Gastroesophageal sphincter (tissue), 4 donors: ENCODE results near the gene SLC16A10. TPM values are rescaled to one million over a fixed set of nuclear protein-coding genes. Genes with fewer than 3 reads are reported as not detected.

Experiments used
- ATAC-seq: fragments of 150-250 bp; one replicate; pipeline ENCODE4 v1.9.1; 2016; ENCODE audit warnings: mild to moderate bottlenecking, moderate library complexity
- H3K27ac ChIP-seq, 4 donors: fragments of 200-600 bp; sonication (generic) in 3 of 4; 1 replicate in 3 of 4; 2 replicates in 1 of 4; pipeline ENCODE4 v1.5.1; 2016 to 2019
- H3K27me3 ChIP-seq: fragments of 200-600 bp; sonication (generic); one replicate; pipeline ENCODE4 v1.5.1; 2019
- H3K36me3 ChIP-seq, 2 donors: fragments of 200-600 bp; sonication (generic); one replicate each; pipeline ENCODE4 v1.5.1; 2019; ENCODE audit warnings: control low read depth in 1 of 2
- H3K4me1 ChIP-seq, 3 donors: fragments of 200-600 bp; sonication (generic); 1 replicate in 2 of 3; 2 replicates in 1 of 3; pipeline ENCODE4 v1.5.1; 2016 to 2019; ENCODE audit warnings: control low read depth in 2 of 3
- H3K4me3 ChIP-seq, 2 donors: fragments of 200-600 bp; sonication (generic); one replicate each; pipeline ENCODE4 v1.5.1; 2019; ENCODE audit warnings: mild to moderate bottlenecking in 1 of 2, moderate library complexity in 1 of 2
- H3K9me3 ChIP-seq, 3 donors: fragments of 200-600 bp; sonication (generic); one replicate each; pipeline ENCODE4 v1.5.1; 2017 to 2019; ENCODE audit warnings: control low read depth in 2 of 3
- EP300 ChIP-seq: sonication (generic); formaldehyde crosslinking; IDR thresholded peaks from one replicate; pipeline ENCODE4 v1.6.1; 2017; ENCODE audit warnings: antibody characterized with exemption, mild to moderate bottlenecking
- POLR2A ChIP-seq, 2 donors: fragments of 450-650 bp; IDR thresholded peaks; one replicate each; pipeline ENCODE4 v1.6.1; 2017; ENCODE audit warnings: antibody characterized with exemption in 2 of 2, mild to moderate bottlenecking in 2 of 2, moderate library complexity in 1 of 2
- POLR2AphosphoS5 ChIP-seq: sonication (generic); formaldehyde crosslinking; IDR thresholded peaks from one replicate; pipeline ENCODE4 v1.6.1; 2017; ENCODE audit warnings: antibody characterized with exemption
- WGBS, 2 donors: methylation state at CpG; one replicate each; pipeline ENCODE4 v1.1.5; 2018; ENCODE audit warnings: low coverage in 1 of 2; 5-methylcytosine and 5-hydroxymethylcytosine counted together
- total RNA-seq, 4 donors: library from RNA; depleted of rRNA; stranded (reverse); fragments of >200 nt; gene quantifications; one replicate each; pipeline ENCODE4 v1.1.0, GENCODE V29; 2016
- TF ChIP-seq, protein P1 (sequence below), 4 experiments: fragments of 200-600 bp in 2 of 4; fragments of 450-650 bp in 2 of 4; sonication (generic) in 1 of 4; IDR thresholded peaks; one replicate each; pipeline ENCODE4 v1.5.1; 2017 to 2019; ENCODE audit warnings: antibody characterized with exemption in 4 of 4, mild to moderate bottlenecking in 2 of 4, moderate library complexity in 2 of 4

SLC16A10 gene
- total RNA-seq, 4 donors from 2014 or later: 0.32 to 4.7 (median 0.93) TPM

GRCh38 chr6:111150577-111150976 is 63.3 kb downstream of the SLC16A10 start:
- H3K36me3 ChIP-seq: no peaks in the 10 kb centered on the region
- H3K4me1 ChIP-seq: no peaks in the 10 kb centered on the region
- no peak for TF ChIP-seq POLR2AphosphoS5
- no peak for TF ChIP-seq POLR2A (IDR thresholded peaks at IDR 0.05)
- TF ChIP-seq EP300: no peak
- TF ChIP-seq, protein P1, sequence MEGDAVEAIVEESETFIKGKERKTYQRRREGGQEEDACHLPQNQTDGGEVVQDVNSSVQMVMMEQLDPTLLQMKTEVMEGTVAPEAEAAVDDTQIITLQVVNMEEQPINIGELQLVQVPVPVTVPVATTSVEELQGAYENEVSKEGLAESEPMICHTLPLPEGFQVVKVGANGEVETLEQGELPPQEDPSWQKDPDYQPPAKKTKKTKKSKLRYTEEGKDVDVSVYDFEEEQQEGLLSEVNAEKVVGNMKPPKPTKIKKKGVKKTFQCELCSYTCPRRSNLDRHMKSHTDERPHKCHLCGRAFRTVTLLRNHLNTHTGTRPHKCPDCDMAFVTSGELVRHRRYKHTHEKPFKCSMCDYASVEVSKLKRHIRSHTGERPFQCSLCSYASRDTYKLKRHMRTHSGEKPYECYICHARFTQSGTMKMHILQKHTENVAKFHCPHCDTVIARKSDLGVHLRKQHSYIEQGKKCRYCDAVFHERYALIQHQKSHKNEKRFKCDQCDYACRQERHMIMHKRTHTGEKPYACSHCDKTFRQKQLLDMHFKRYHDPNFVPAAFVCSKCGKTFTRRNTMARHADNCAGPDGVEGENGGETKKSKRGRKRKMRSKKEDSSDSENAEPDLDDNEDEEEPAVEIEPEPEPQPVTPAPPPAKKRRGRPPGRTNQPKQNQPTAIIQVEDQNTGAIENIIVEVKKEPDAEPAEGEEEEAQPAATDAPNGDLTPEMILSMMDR (IDR thresholded peaks at IDR 0.05): no peak
- no peaks in the 10 kb centered on the region for H3K27me3 ChIP-seq
- ATAC-seq: no peak
- H3K4me3 ChIP-seq: no peak overlapping the region
- no peak overlapping the region for H3K27ac ChIP-seq
- WGBS, 2 donors: 31 to 33% methylated on average over 1 of the region's 1 CpG
- H3K9me3 ChIP-seq: peaks cover 0 to 3% (median 0%) of the 10 kb centered on the region in 3 donors

- no peak for ATAC-seq
- TF ChIP-seq POLR2A (IDR thresholded peaks at IDR 0.05) (no peak), EP300 (no peak), POLR2AphosphoS5 (no peak)
- TF ChIP-seq, protein P1 (IDR thresholded peaks at IDR 0.05): no peak
- 57 to 89% methylated on average over 3 to 4 of the region's 4 CpGs for WGBS, 2 donors
- Histone ChIP-seq H3K9me3 (no peaks in the 10 kb centered on the region), H3K36me3 (no peaks in the 10 kb centered on the region), H3K4me1 (no peaks in the 10 kb centered on the region), H3K27ac (no peak overlapping the region), H3K27me3 (no peaks in the 10 kb centered on the region), H3K4me3 (no peak overlapping the region)
These were observed 67.7 kb downstream of the SLC16A10 start for GRCh38 chr6:111154981-111155380.

DNA sequence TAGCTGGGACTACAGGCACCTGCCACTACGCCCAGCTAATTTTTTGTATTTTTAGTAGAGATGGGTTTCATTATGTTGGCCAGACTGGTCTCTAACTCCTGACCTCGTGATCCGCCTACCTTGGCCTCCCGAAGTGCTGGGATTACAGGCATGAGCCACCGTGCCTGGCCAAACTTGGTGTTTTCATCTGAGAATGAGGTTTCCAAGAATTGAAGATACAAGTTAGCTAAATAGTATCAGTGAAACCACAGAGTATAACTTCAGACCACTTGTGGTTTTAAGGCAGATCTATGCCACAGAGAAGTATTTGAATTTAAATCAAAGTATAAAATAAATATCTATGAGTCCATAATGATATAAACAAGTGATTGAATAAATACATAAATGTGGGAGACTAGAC is 70.1 kb downstream of the SLC16A10 start:
- Histone ChIP-seq H3K4me1 (no peaks in the 10 kb centered on the region), H3K36me3 (no peaks in the 10 kb centered on the region), H3K27me3 (no peaks in the 10 kb centered on the region), H3K9me3 (no peaks in the 10 kb centered on the region), H3K27ac (no peak overlapping the region), H3K4me3 (no peak overlapping the region)
- 86 to 95% methylated on average over 3 to 5 of the region's 5 CpGs for WGBS, 2 donors
- ATAC-seq: no peak
- TF ChIP-seq POLR2A (IDR thresholded peaks at IDR 0.05): no peak
- no peak for TF ChIP-seq POLR2AphosphoS5
- TF ChIP-seq EP300: no peak

GRCh38 chr6:111159633-111160032 is 72.3 kb downstream of the SLC16A10 start:
- Histone ChIP-seq H3K4me1 (no peaks in the 10 kb centered on the region), H3K36me3 (no peaks in the 10 kb centered on the region), H3K27me3 (no peaks in the 10 kb centered on the region), H3K4me3 (no peak overlapping the region), H3K9me3 (no peaks in the 10 kb centered on the region), H3K27ac (no peak overlapping the region)
- no peak for TF ChIP-seq POLR2AphosphoS5
- TF ChIP-seq POLR2A (IDR thresholded peaks at IDR 0.05): no peak
- TF ChIP-seq, protein P1 (IDR thresholded peaks at IDR 0.05): no peak
- ATAC-seq: no peak

GRCh38 chr6:111161650-111162049 is 74.3 kb downstream of the SLC16A10 start:
- no peak overlapping the region for H3K27ac ChIP-seq
- H3K36me3 ChIP-seq: no peaks in the 10 kb centered on the region
- no peaks in the 10 kb centered on the region for H3K9me3 ChIP-seq
- H3K4me1 ChIP-seq: no peaks in the 10 kb centered on the region
- TF ChIP-seq, protein P1 (IDR thresholded peaks at IDR 0.05): no peak
- TF ChIP-seq EP300: no peak
- TF ChIP-seq POLR2AphosphoS5: no peak
- no peak for TF ChIP-seq POLR2A (IDR thresholded peaks at IDR 0.05)
- 92 to 93% methylated on average over 2 of the region's 2 CpGs for WGBS, 2 donors
- no peaks in the 10 kb centered on the region for H3K27me3 ChIP-seq
- ATAC-seq: no peak
- H3K4me3 ChIP-seq: no peak overlapping the region

- no peak overlapping the region for H3K4me3 ChIP-seq
- no peaks in the 10 kb centered on the region for H3K36me3 ChIP-seq
- no peaks in the 10 kb centered on the region for H3K4me1 ChIP-seq
- H3K9me3 ChIP-seq: no peaks in the 10 kb centered on the region
- no peak for ATAC-seq
- TF ChIP-seq POLR2A (IDR thresholded peaks at IDR 0.05): no peak
- TF ChIP-seq, protein P1 (IDR thresholded peaks at IDR 0.05): no peak
- no peak overlapping the region for H3K27ac ChIP-seq
- no peaks in the 10 kb centered on the region for H3K27me3 ChIP-seq
These were observed 75.2 kb downstream of the SLC16A10 start for GRCh38 chr6:111162504-111162903.
